GM12865 (cell line): Measurements from ENCODE around the gene VSIG8.

Experiments used
- DNase-seq: peaks from one replicate; pipeline ENCODE4 v3.0.0; 2010; ENCODE audit warnings: low read depth
- H3K4me3 ChIP-seq: 2 replicates; pipeline ENCODE4 v1.5.1; 2011; ENCODE audit warnings: mild to moderate bottlenecking, low read depth, low read length, control low read depth
- TF ChIP-seq, protein P1 (sequence below): IDR thresholded peaks from 2 replicates; pipeline ENCODE4 v1.5.1; 2011; ENCODE audit warnings: low read length, control low read depth, low read depth, inconsistent platforms; ENCODE audit not compliant: insufficient read depth; ENCODE audit errors: missing control alignments

Gene VSIG8

GRCh38 chr1:159831412-159832141 is 30.9 kb downstream of the VSIG8 start:
- DNase-seq, result no peak
- no peak overlapping the region for H3K4me3 ChIP-seq
- TF ChIP-seq, protein P1, sequence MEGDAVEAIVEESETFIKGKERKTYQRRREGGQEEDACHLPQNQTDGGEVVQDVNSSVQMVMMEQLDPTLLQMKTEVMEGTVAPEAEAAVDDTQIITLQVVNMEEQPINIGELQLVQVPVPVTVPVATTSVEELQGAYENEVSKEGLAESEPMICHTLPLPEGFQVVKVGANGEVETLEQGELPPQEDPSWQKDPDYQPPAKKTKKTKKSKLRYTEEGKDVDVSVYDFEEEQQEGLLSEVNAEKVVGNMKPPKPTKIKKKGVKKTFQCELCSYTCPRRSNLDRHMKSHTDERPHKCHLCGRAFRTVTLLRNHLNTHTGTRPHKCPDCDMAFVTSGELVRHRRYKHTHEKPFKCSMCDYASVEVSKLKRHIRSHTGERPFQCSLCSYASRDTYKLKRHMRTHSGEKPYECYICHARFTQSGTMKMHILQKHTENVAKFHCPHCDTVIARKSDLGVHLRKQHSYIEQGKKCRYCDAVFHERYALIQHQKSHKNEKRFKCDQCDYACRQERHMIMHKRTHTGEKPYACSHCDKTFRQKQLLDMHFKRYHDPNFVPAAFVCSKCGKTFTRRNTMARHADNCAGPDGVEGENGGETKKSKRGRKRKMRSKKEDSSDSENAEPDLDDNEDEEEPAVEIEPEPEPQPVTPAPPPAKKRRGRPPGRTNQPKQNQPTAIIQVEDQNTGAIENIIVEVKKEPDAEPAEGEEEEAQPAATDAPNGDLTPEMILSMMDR, result no peak

GRCh38 chr1:159830722-159831121 is 31.7 kb downstream of the VSIG8 start:
- TF ChIP-seq, protein P1, result no peak
- no peak for DNase-seq
- H3K4me3 ChIP-seq, result no peak overlapping the region

GRCh38 chr1:159829822-159830465 is 32.5 kb downstream of the VSIG8 start:
- no peak for DNase-seq
- TF ChIP-seq, protein P1, result no peak
- no peak overlapping the region for H3K4me3 ChIP-seq

- TF ChIP-seq, protein P1, result peak; percentile 50
- DNase-seq, result peak; percentile 72
- no peak overlapping the region for H3K4me3 ChIP-seq
These were observed 33.2 kb downstream of the VSIG8 start for GRCh38 chr1:159829273-159829634.

- DNase-seq, result peak; percentile 21
- TF ChIP-seq, protein P1, result no peak
- H3K4me3 ChIP-seq, result no peak overlapping the region
These were observed 33.7 kb downstream of the VSIG8 start for GRCh38 chr1:159828581-159829272.

- TF ChIP-seq, protein P1, result no peak
- no peak overlapping the region for H3K4me3 ChIP-seq
- DNase-seq, result no peak
These were observed 34.3 kb downstream of the VSIG8 start for GRCh38 chr1:159828176-159828575.
